Osteoblast (primary cell): ENCODE data around the gene TAF1A. TPM values are rescaled to one million over a fixed set of nuclear protein-coding genes. Genes with fewer than 3 reads are reported as not detected.
"Not testable (repeated sequence)": the region's sequence is repeated elsewhere in the genome, so short reads cannot be mapped to it uniquely, and the experiment has no call there.

Experiments used
- DNase-seq: peaks from one replicate; pipeline ENCODE4 v3.0.0; 2011; ENCODE audit warnings: low spot score, mixed read lengths; ENCODE audit not compliant: insufficient read length; ENCODE audit errors: missing footprints
- H2AFZ ChIP-seq: 2 replicates; pipeline ENCODE4 v1.6.0; 2011; ENCODE audit warnings: mild to moderate bottlenecking, low read length
- H3K27ac ChIP-seq: 2 replicates; pipeline ENCODE4 v1.5.1; 2011; ENCODE audit warnings: mild to moderate bottlenecking, low read depth, low read length, moderate library complexity
- H3K27me3 ChIP-seq: 2 replicates; pipeline ENCODE4 v1.6.0; 2012; ENCODE audit warnings: mild to moderate bottlenecking, control low read depth, inconsistent platforms, low read length, moderate library complexity; ENCODE audit not compliant: insufficient read depth
- H3K36me3 ChIP-seq: 2 replicates; pipeline ENCODE4 v1.5.1; 2011; ENCODE audit warnings: mild to moderate bottlenecking, low read length, control low read depth, moderate library complexity; ENCODE audit not compliant: insufficient read depth
- H3K4me1 ChIP-seq: 2 replicates; pipeline ENCODE4 v1.5.1; 2011; ENCODE audit warnings: mild to moderate bottlenecking, low read length, control low read depth, moderate library complexity; ENCODE audit not compliant: insufficient read depth
- H3K4me2 ChIP-seq: 2 replicates; pipeline ENCODE4 v1.6.0; 2011; ENCODE audit warnings: mild to moderate bottlenecking, low read length; ENCODE audit not compliant: insufficient read depth
- H3K4me3 ChIP-seq: fragments of 200-600 bp; sonication (generic); 3 replicates; pipeline ENCODE4 v1.5.1; 2012; ENCODE audit warnings: mild to moderate bottlenecking, low read length, inconsistent platforms; ENCODE audit not compliant: insufficient read depth
- H3K79me2 ChIP-seq: 2 replicates; pipeline ENCODE4 v1.6.0; 2012; ENCODE audit warnings: mild to moderate bottlenecking, low read length, control low read depth, inconsistent platforms; ENCODE audit not compliant: insufficient read depth
- H3K9me3 ChIP-seq: 2 replicates; pipeline ENCODE4 v1.5.1; 2011; ENCODE audit warnings: low read depth, low read length, control low read depth
- H4K20me1 ChIP-seq: 2 replicates; pipeline ENCODE4 v1.6.0; 2012; ENCODE audit warnings: mild to moderate bottlenecking, low read length, control low read depth; ENCODE audit not compliant: insufficient read depth
- total RNA-seq: library from RNA; depleted of rRNA; stranded (reverse); fragments of >200 nt; gene quantifications from 2 replicates; pipeline ENCODE4 v1.2.3, GENCODE V29; 2012
- TF ChIP-seq, protein P1 (sequence below): IDR thresholded peaks from 2 replicates; pipeline ENCODE4 v1.5.1; 2011; ENCODE audit warnings: mild to moderate bottlenecking, low read depth, low read length, moderate library complexity; ENCODE audit errors: extremely low read depth

The TAF1A gene
- total RNA-seq, 1 donor, result 9.4 TPM

DNA sequence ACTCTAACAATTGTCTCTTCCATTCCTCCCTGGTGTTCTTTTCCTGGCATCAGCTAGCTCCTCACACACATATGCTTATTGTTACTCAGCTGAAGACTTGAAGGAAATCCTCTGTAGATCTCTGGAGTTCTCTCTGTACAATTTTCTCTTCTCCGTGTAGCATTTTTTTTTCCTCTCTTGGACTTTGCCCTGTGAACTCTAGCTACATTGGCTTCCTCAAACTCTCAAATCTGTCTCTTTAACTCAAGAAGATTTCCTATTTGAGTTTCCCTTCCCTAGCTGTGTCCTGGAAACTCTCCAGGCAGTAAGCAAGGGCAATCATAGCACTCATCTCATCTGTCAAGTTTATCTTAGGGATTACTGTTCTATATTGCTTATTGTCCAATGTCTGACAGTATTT, 23.9 kb upstream of the TAF1A start:
- H3K27me3 ChIP-seq, result peaks cover 16% of the 10 kb centered on the region
- no peak overlapping the region for H3K4me2 ChIP-seq
- TF ChIP-seq, protein P1, sequence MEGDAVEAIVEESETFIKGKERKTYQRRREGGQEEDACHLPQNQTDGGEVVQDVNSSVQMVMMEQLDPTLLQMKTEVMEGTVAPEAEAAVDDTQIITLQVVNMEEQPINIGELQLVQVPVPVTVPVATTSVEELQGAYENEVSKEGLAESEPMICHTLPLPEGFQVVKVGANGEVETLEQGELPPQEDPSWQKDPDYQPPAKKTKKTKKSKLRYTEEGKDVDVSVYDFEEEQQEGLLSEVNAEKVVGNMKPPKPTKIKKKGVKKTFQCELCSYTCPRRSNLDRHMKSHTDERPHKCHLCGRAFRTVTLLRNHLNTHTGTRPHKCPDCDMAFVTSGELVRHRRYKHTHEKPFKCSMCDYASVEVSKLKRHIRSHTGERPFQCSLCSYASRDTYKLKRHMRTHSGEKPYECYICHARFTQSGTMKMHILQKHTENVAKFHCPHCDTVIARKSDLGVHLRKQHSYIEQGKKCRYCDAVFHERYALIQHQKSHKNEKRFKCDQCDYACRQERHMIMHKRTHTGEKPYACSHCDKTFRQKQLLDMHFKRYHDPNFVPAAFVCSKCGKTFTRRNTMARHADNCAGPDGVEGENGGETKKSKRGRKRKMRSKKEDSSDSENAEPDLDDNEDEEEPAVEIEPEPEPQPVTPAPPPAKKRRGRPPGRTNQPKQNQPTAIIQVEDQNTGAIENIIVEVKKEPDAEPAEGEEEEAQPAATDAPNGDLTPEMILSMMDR, result no peak
- no peaks in the 10 kb centered on the region for H3K36me3 ChIP-seq
- peaks cover 2% of the 10 kb centered on the region for H3K79me2 ChIP-seq
- no peak overlapping the region for H2AFZ ChIP-seq
- H3K27ac ChIP-seq, result no peak overlapping the region
- H3K9me3 ChIP-seq, result no peaks in the 10 kb centered on the region
- H4K20me1 ChIP-seq, result no peaks in the 10 kb centered on the region
- no peak for DNase-seq
- no peak overlapping the region for H3K4me3 ChIP-seq
- peaks cover 9% of the 10 kb centered on the region for H3K4me1 ChIP-seq

DNA sequence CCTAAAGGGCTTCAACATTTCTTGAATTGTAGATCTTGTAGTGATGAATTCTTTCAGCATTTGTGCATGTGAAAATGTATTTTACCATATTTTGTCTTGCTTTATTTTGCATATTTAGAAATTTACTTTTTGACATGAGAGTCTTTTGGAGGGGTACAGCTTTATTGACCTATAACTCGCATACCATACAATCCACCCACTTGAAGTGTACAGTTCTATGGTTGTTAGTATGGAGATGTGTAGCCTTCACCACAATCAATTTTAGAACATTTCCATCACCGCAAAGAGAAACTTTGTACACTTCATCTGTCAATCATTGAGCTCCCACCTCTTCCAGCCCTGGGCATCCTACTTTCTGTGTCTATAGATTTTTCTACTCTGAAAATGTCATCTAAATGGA, 21.0 kb upstream of the TAF1A start:
- Histone ChIP-seq H2AFZ (no peak overlapping the region), H3K9me3 (no peaks in the 10 kb centered on the region), H4K20me1 (no peaks in the 10 kb centered on the region), H3K27me3 (peaks cover 16% of the 10 kb centered on the region), H3K4me3 (no peak overlapping the region), H3K79me2 (no peaks in the 10 kb centered on the region), H3K4me2 (no peak overlapping the region), H3K27ac (no peak overlapping the region), H3K4me1 (no peaks in the 10 kb centered on the region), H3K36me3 (no peaks in the 10 kb centered on the region)
- DNase-seq, result no peak
- TF ChIP-seq, protein P1, result no peak

DNA sequence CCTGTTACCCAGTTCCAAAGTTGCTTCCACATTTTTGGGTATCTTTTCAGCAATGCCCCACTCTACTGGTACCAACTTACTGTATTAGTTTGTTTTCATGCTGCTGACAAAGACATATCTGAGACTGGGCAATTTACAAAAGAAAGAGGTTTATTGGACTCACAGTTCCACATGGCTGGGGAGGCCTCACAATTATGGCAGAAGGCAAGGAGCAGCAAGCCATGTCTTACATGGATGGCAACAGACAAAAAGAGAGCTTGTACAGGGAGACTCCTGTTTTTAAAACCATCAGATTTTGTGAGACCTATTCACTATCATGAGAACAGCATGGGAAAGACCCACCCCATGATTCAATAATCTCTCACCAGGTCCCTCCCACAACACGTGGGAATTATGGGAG, 19.4 kb upstream of the TAF1A start:
- H3K36me3 ChIP-seq, H3K79me2 ChIP-seq, H3K4me1 ChIP-seq, H3K9me3 ChIP-seq, H3K4me2 ChIP-seq, DNase-seq, H4K20me1 ChIP-seq, H2AFZ ChIP-seq, H3K27ac ChIP-seq, H3K4me3 ChIP-seq: not testable (repeated sequence)
- peaks cover 16% of the 10 kb centered on the region for H3K27me3 ChIP-seq

DNA sequence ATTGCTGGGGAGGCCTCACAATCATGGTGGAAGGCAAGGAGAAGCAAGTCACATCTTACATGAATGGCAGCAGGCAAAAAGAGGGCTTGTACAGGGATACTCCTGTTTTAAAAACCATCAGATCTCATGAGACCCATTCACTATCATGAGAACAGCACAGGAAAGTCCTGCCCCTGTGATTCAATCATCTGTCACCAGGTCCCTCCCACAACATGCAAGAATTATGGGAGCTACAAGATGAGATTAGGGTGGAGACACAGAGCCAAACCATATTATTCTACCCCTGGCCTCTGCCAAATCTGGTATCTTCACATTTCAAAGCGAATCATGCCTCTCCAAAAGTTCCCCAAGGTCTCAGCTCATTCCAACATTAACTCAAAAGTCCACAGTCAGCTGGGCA, 17.0 kb upstream of the TAF1A start:
- no peak overlapping the region for H3K4me3 ChIP-seq
- no peak overlapping the region for H3K4me2 ChIP-seq
- no peaks in the 10 kb centered on the region for H4K20me1 ChIP-seq
- H3K79me2 ChIP-seq, result no peaks in the 10 kb centered on the region
- H3K4me1 ChIP-seq, result no peaks in the 10 kb centered on the region
- DNase-seq, result no peak
- no peaks in the 10 kb centered on the region for H3K9me3 ChIP-seq
- no peaks in the 10 kb centered on the region for H3K36me3 ChIP-seq
- TF ChIP-seq, protein P1, result no peak
- no peaks in the 10 kb centered on the region for H3K27me3 ChIP-seq
- H3K27ac ChIP-seq, result no peak overlapping the region
- H2AFZ ChIP-seq, result no peak overlapping the region
